ENCODE measurements around the gene MSH4.
"Not testable (repeated sequence)": the region's sequence is repeated elsewhere in the genome, so short reads cannot be mapped to it uniquely, and the experiment has no call there.

MSH4 gene

DNA sequence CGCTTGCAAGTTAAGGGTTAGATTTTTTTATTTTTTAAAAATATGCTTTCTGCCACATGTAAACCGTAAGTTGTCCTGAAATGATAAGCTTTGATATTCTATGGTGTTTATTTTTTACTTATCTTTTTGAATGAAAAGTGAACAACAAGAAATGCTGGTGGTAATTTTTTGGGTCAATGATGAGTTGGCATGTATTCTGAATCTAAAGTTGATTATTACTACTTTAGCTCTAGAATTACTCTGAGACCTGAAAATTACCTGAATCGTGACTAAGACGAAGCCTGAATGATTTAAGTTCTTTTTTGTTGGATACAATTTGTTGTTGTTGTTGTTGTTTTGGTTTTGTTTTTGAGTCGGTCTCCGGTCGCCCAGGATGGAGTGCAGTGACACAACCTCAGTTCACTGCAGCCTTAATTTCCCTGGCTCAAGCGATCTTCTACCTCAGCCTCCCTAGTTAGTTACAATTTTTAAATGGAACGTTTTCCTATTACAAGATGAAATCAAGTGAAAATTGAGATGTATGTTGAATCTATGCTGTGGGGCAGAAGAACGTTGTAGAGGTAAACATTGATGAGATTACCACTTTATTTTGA is 9.7 kb upstream of the MSH4 start:
- Mint-ChIP-seq H3K27ac (peak overlapping the region; percentile 99), H3K4me3 (peak overlapping the region; percentile 100), H3K4me1 (ENCODE audit: low read depth) (peaks cover 41% of the 10 kb centered on the region), H3K27me3 (no peaks in the 10 kb centered on the region), H3K36me3 (peaks cover 39% of the 10 kb centered on the region), H3K9me3 (ENCODE audit: low read depth) (no peaks in the 10 kb centered on the region)

GRCh38 chr1:75787524-75787923 is 9.2 kb upstream of the MSH4 start:
- H3K4me3 Mint-ChIP-seq, result peak overlapping the region; percentile 100
- H3K4me1 Mint-ChIP-seq (ENCODE audit: low read depth), result peaks cover 44% of the 10 kb centered on the region
- H3K9me3 Mint-ChIP-seq (ENCODE audit: low read depth), result no peaks in the 10 kb centered on the region
- H3K27ac Mint-ChIP-seq, result peak overlapping the region; percentile 99
- no peaks in the 10 kb centered on the region for H3K27me3 Mint-ChIP-seq
- H3K36me3 Mint-ChIP-seq, result peaks cover 39% of the 10 kb centered on the region

DNA sequence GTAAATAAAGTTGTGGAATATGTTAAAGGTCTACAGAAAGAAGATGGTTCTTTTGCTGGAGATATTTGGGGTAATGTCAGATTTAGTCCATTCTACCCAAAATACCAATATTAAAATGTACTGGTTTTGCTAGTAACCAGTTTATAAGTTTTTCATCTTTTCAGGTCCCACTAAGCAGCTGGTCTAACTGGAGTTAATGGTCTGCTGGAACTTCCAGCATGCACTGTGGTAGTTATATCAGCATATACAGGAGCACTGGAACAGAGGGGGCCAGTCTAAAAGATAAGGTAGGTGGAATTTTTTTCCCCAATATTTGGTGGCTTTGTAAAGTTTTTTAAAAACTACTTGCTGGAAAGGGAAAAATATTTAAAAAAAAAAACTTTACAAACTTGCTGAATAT is 6.7 kb upstream of the MSH4 start:
- peaks cover 47% of the 10 kb centered on the region for H3K36me3 Mint-ChIP-seq
- peak overlapping the region; percentile 100 for H3K4me3 Mint-ChIP-seq

DNA sequence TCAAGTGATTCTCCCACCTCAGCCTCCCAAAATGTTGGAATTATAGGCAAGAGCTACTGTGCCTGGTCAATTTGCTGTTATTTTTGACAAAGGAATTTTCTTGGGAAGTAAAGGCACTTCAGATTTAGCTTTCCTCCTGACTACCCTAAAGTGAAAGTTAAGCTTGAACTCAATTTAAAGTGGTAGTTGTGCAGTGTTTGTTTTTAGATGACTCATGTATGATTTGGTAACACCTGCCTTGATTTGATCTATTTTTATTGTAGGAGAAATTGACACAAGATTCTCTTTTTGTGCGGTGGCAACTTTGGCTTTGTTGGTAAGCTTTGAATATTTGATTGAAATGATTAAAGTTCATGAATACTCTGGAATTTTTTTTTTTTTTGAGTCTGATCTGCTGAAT is 5.7 kb upstream of the MSH4 start:
- Mint-ChIP-seq H3K27ac (peak overlapping the region; percentile 99), H3K27me3 (no peaks in the 10 kb centered on the region), H3K36me3 (peaks cover 48% of the 10 kb centered on the region), H3K9me3 (ENCODE audit: low read depth) (no peaks in the 10 kb centered on the region), H3K4me3 (peak overlapping the region; percentile 100), H3K4me1 (ENCODE audit: low read depth) (peaks cover 48% of the 10 kb centered on the region)

More for the DNA sequence above, 6.7 kb upstream of the MSH4 start:
- Mint-ChIP-seq H3K9me3 (ENCODE audit: low read depth) (no peaks in the 10 kb centered on the region), H3K4me1 (ENCODE audit: low read depth) (peaks cover 52% of the 10 kb centered on the region), H3K27ac (peak overlapping the region; percentile 99), H3K27me3 (no peaks in the 10 kb centered on the region)

DNA sequence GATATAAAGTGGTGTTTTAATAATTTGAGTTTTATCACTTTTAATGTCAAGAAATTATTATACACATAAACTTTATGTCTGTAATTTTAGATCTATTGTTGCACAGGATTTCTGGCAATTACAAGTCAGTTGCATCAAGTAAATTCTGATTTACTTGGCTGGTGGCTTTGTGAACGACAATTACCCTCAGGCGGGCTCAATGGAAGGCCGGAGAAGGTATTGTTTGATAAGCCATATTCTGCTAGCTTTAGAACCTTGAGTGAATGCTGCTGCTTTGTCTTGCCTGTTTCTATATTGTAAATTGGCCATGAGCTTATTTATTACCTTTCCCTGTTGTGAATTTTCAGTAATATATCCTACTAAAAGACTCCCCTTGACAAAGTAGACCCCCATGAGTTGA is 4.6 kb upstream of the MSH4 start:
- Mint-ChIP-seq H3K4me3 (peak overlapping the region; percentile 51), H3K9me3 (ENCODE audit: low read depth) (no peaks in the 10 kb centered on the region), H3K27me3 (no peaks in the 10 kb centered on the region), H3K36me3 (peaks cover 45% of the 10 kb centered on the region), H3K4me1 (ENCODE audit: low read depth) (peaks cover 48% of the 10 kb centered on the region), H3K27ac (peak overlapping the region; percentile 99)

DNA sequence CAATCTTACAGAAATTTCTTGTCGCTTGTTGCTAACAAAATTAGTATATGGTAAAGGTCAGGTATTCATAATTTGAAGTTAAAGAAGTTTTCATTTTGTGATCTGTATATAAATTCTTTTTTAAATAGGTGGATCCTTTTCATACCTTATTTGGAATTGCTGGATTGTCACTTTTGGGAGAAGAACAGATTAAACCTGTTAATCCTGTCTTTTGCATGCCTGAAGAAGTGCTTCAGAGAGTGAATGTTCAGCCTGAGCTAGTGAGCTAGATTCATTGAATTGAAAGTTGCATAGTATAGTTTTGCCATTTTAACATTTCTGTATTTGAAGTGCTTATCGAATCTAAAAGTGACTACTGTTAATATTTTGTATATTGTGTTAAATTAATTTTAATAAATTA is 2.3 kb upstream of the MSH4 start:
- no peaks in the 10 kb centered on the region for H3K27me3 Mint-ChIP-seq
- H3K27ac Mint-ChIP-seq, result peak overlapping the region; percentile 0
- H3K4me1 Mint-ChIP-seq (ENCODE audit: low read depth), result peaks cover 35% of the 10 kb centered on the region
- H3K9me3 Mint-ChIP-seq (ENCODE audit: low read depth), result no peaks in the 10 kb centered on the region
- no peak overlapping the region for H3K4me3 Mint-ChIP-seq
- peaks cover 29% of the 10 kb centered on the region for H3K36me3 Mint-ChIP-seq

DNA sequence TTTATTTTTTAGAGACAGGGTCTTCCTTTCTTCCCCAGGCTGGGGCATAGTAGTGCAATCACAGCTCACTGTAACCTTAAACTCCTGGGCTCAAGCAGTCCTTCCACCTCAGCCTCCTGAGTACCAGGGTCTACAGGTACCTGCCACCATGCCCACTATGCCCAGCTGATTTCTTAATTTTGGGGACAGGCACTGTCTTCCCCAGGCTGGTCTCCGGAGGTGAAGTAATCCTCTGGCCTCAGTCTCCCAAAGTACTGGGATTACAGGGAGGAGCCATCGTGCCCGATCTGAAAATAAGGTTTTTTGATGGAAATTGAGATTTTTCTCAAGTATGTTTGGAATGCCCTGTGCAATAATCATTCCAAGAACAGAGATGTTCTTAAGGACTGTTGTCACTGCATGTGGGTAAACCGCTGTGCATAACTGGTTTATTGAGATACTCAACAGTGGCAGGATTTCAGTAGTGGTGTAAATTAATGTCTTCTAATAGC is 934 bp upstream of the MSH4 start:
- no peaks in the 10 kb centered on the region for H3K9me3 Mint-ChIP-seq (ENCODE audit: low read depth)
- no peaks in the 10 kb centered on the region for H3K27me3 Mint-ChIP-seq
- H3K36me3 Mint-ChIP-seq, result peaks cover 21% of the 10 kb centered on the region
- H3K4me1 Mint-ChIP-seq (ENCODE audit: low read depth), result peaks cover 23% of the 10 kb centered on the region
- no peak overlapping the region for H3K27ac Mint-ChIP-seq
- H3K4me3 Mint-ChIP-seq, result no peak overlapping the region

DNA sequence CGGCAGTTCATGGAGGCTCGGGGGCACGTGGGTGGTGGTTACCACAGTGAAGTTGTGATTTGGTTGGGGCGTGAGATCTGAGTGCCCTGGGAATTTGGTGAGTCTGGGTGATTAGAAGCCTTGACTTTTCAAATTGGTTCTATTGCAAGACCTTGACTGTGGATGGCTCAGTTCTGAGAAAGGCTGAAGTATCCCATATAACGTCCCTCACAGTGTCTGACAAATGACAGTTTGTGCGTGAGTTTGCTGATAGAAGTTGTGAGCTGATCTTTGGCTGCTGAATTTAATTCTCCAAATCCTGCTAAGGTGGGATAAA is 549 bp downstream of the MSH4 start:
- Mint-ChIP-seq H3K27me3 (no peaks in the 10 kb centered on the region), H3K4me1 (ENCODE audit: low read depth) (peaks cover 12% of the 10 kb centered on the region), H3K9me3 (ENCODE audit: low read depth) (no peaks in the 10 kb centered on the region), H3K36me3 (peaks cover 12% of the 10 kb centered on the region), H3K27ac (no peak overlapping the region), H3K4me3 (no peak overlapping the region)

DNA sequence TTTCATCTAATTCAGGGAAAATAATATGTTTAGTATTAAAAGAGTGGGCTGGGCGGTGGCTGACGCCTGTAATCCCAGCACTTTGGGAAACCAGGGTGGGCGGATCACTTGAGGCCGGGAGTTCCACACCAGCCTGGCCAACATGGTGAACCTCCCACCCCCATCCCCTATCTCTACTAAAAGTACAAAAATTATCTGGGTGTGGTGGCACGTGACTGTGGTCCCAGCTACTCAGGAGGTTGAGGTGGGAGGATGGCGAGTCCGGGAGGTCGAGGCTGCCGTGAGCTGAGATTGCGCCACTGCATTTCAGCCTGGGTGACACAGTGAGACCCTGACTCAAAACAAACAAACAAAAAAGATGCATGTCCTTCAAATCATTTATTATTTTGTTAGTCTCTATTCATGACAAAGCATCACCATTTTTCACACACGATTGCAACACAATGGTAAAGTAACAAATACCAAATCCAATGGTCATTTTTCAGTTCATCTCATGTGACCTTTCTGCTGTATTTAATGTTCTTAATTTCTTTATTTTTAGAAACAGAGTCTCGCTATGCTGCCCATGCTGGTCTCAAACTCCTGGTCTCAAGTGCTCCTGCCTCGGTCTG is 1.0 kb downstream of the MSH4 start:
- H3K27ac Mint-ChIP-seq, result peak overlapping the region; percentile 47

DNA sequence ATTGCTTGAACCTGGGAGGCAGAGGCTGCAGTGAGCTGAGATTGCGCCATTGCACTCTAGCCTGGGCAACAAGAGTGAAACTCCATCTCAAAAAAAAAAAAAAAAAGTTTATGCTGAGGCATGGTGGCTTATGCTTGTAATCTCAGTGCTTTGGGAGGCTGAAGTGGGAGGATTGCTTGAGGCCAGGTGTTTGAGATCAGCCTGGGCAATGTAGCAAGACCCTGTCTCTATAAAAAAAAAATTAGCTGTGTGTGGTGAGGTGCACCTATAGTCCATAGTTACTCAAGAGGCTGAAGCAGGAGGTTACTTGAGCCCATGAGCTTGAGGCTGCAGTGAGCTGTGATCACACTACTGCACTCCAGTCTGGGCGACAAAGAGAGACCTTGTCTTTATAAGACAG is 4.8 kb downstream of the MSH4 start:
- H3K9me3 Mint-ChIP-seq (ENCODE audit: low read depth); H3K4me3 Mint-ChIP-seq; H3K4me1 Mint-ChIP-seq (ENCODE audit: low read depth); H3K27ac Mint-ChIP-seq; H3K27me3 Mint-ChIP-seq; H3K36me3 Mint-ChIP-seq: not testable (repeated sequence)

More for the DNA sequence above, 1.0 kb downstream of the MSH4 start:
- Mint-ChIP-seq H3K9me3 (ENCODE audit: low read depth) (no peaks in the 10 kb centered on the region), H3K27me3 (no peaks in the 10 kb centered on the region), H3K36me3 (peaks cover 12% of the 10 kb centered on the region), H3K4me1 (ENCODE audit: low read depth) (peaks cover 8% of the 10 kb centered on the region), H3K4me3 (no peak overlapping the region)

DNA sequence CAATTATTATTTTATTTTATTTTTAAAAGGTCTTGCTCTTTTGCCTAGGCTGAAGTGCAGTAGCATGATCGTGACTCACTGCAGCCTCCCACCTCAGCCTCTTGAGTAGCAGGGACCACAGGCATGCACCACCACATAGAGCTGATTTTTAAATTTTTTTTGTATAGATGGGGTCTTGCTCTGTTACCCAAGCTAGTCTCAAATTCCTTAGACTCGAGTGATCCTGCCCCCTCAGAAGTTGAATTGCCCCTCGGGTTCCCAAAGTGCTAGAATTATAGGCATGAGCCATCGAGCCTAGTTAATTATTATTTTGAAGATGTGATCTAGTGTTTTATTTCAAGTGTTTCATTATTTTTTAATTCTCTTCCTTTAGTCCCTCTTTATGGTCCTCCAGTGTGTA is 12.2 kb downstream of the MSH4 start:
- Mint-ChIP-seq H3K4me1 (ENCODE audit: low read depth) (no peaks in the 10 kb centered on the region), H3K4me3 (no peak overlapping the region), H3K9me3 (ENCODE audit: low read depth) (no peaks in the 10 kb centered on the region), H3K36me3 (peaks cover 9% of the 10 kb centered on the region), H3K27me3 (no peaks in the 10 kb centered on the region), H3K27ac (no peak overlapping the region)

- H3K27me3 Mint-ChIP-seq; H3K9me3 Mint-ChIP-seq (ENCODE audit: low read depth); H3K27ac Mint-ChIP-seq; H3K36me3 Mint-ChIP-seq; H3K4me3 Mint-ChIP-seq; H3K4me1 Mint-ChIP-seq (ENCODE audit: low read depth): not testable (repeated sequence)
Observed at GRCh38 chr1:75810113-75810512, 13.4 kb downstream of the MSH4 start.

DNA sequence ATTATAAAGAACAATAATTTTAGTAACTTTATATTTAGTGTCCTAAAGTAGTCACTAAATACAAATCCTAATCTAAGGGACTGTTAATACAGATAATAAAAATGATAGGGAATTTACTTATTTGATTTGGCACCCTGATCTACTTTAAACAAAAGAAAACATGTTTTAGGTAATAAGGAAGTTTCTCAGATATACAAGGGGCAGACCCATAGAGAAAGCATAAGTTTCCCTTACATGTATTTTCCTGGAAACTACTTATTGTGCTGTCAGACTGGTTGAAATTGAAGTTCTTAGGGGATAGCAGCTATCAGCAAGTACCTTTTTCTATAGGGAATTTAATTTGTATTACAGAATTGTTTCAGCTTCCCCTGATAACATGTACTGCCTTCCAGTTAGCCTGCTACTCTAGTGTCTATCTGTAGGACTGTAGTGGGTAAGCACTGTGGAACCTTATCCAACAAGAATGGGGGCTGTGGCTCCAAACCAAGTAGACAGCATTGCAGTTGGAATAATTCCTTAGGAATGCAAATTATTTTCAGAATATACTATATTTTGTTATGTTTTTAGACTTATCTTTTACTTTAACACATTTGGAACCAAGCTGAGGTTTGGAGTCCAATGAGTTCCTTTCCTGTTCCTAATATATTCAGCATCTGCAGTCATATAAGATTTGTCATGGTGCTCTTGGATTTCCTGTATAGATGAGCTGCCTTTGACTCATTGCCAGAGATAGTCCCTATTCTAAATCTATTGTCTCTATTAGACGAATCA is 14.7 kb downstream of the MSH4 start:
- H3K36me3 Mint-ChIP-seq, result peaks cover 9% of the 10 kb centered on the region
- no peaks in the 10 kb centered on the region for H3K9me3 Mint-ChIP-seq (ENCODE audit: low read depth)
- no peak overlapping the region for H3K27ac Mint-ChIP-seq
- no peak overlapping the region for H3K4me3 Mint-ChIP-seq
- H3K27me3 Mint-ChIP-seq, result no peaks in the 10 kb centered on the region
- H3K4me1 Mint-ChIP-seq (ENCODE audit: low read depth), result no peaks in the 10 kb centered on the region

GRCh38 chr1:75812065-75812464 is 15.4 kb downstream of the MSH4 start:
- Mint-ChIP-seq H3K27ac (no peak overlapping the region), H3K4me3 (no peak overlapping the region), H3K9me3 (ENCODE audit: low read depth) (no peaks in the 10 kb centered on the region), H3K27me3 (no peaks in the 10 kb centered on the region), H3K4me1 (ENCODE audit: low read depth) (no peaks in the 10 kb centered on the region), H3K36me3 (peaks cover 9% of the 10 kb centered on the region)

DNA sequence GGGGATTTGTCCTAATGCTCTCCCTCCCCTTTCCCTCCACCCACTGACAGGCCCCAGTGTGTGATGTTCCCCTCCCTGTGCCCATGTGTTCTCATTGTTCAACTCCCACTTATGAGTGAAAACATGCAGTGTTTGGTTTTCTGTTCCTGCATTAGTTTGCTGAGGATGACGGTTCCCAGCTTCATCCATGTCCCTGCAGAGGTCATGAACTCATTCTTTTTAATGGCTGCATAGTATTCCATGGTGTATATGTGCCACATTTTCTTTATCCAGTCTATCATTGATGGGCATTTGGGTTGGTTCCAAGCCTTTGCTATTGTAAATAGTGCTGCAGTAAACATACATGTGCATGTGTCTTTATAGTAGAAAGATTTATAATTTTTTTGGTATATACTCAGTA is 26.9 kb downstream of the MSH4 start:
- H3K27ac Mint-ChIP-seq; H3K9me3 Mint-ChIP-seq (ENCODE audit: low read depth); H3K4me3 Mint-ChIP-seq; H3K4me1 Mint-ChIP-seq (ENCODE audit: low read depth); H3K27me3 Mint-ChIP-seq: not testable (repeated sequence)
- H3K36me3 Mint-ChIP-seq, result peaks cover 29% of the 10 kb centered on the region
